ENCODE results near the gene TMX4. TPM values are rescaled to one million over a fixed set of nuclear protein-coding genes. Genes with fewer than 3 reads are reported as not detected.

The TMX4 gene
- total and polyA plus RNA-seq, 4 donors: 12.6 to 17.3 (median 15.9) TPM

GRCh38 chr20:8019998-8020247 lies 362 bp upstream of the TMX4 start:
- Histone ChIP-seq H3K27ac (ENCODE audit: low read depth in 1 of 2, low read length in 2 of 2) (peak overlapping the region; percentile 99 to 100), H3K4me3 (ENCODE audit: low read depth in 1 of 3, low read length in 3 of 3) (peak overlapping the region in 1 of 3 donors; percentile 94), H3K4me1 (ENCODE audit: control insufficient read depth in 4 of 4, insufficient read depth in 4 of 4, low read length in 3 of 4) (peaks cover 0 to 14% (median 6%) of the 10 kb centered on the region in 4 donors), H3K9ac (ENCODE audit: low read depth in 1 of 2, low read length in 2 of 2) (no peak overlapping the region), H3K36me3 (ENCODE audit: control insufficient read depth in 4 of 4, insufficient read depth in 3 of 4, low read depth in 1 of 4, low read length in 3 of 4) (no peaks in the 10 kb centered on the region), H3K9me3 (ENCODE audit: control insufficient read depth in 4 of 4, low read length in 3 of 4) (no peaks in the 10 kb centered on the region), H3K27me3 (ENCODE audit: control insufficient read depth in 4 of 4, insufficient read depth in 4 of 4, low read length in 3 of 4) (no peaks in the 10 kb centered on the region)
- 0% methylated on average over 3 of the region's 3 CpGs for WGBS
- DNase-seq (ENCODE audit: low spot score): no peak
- TF ChIP-seq FOXA1 (IDR thresholded peaks at IDR 0.05): no peak
- peak; percentile 1 for TF ChIP-seq FOXA2 (IDR thresholded peaks at IDR 0.05)
- TF ChIP-seq YY1 (IDR thresholded peaks at IDR 0.05): no peak
- no peak for TF ChIP-seq NR2F2 (IDR thresholded peaks at IDR 0.05)

GRCh38 chr20:8018958-8019245 lies 659 bp downstream of the TMX4 start:
- peak overlapping the region; percentile 99 to 100 for H3K27ac ChIP-seq (ENCODE audit: low read depth in 1 of 2, low read length in 2 of 2)
- no peak for TF ChIP-seq HNF4G (IDR thresholded peaks at IDR 0.05)
- TF ChIP-seq, protein P1, sequence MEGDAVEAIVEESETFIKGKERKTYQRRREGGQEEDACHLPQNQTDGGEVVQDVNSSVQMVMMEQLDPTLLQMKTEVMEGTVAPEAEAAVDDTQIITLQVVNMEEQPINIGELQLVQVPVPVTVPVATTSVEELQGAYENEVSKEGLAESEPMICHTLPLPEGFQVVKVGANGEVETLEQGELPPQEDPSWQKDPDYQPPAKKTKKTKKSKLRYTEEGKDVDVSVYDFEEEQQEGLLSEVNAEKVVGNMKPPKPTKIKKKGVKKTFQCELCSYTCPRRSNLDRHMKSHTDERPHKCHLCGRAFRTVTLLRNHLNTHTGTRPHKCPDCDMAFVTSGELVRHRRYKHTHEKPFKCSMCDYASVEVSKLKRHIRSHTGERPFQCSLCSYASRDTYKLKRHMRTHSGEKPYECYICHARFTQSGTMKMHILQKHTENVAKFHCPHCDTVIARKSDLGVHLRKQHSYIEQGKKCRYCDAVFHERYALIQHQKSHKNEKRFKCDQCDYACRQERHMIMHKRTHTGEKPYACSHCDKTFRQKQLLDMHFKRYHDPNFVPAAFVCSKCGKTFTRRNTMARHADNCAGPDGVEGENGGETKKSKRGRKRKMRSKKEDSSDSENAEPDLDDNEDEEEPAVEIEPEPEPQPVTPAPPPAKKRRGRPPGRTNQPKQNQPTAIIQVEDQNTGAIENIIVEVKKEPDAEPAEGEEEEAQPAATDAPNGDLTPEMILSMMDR (IDR thresholded peaks at IDR 0.05; ENCODE audit: low read depth, low read length, missing input control): peak; percentile 23
- TF ChIP-seq RXRA (IDR thresholded peaks at IDR 0.05): no peak
- H3K4me3 ChIP-seq (ENCODE audit: low read depth in 1 of 3, low read length in 3 of 3): peak overlapping the region; percentile 88 to 94 (median 89)
- no peaks in the 10 kb centered on the region for H3K27me3 ChIP-seq (ENCODE audit: control insufficient read depth in 4 of 4, insufficient read depth in 4 of 4, low read length in 3 of 4)
- peak overlapping the region; percentile 72 to 77 for H3K9ac ChIP-seq (ENCODE audit: low read depth in 1 of 2, low read length in 2 of 2)
- H3K4me1 ChIP-seq (ENCODE audit: control insufficient read depth in 4 of 4, insufficient read depth in 4 of 4, low read length in 3 of 4): peaks cover 0 to 14% (median 6%) of the 10 kb centered on the region in 4 donors
- no peaks in the 10 kb centered on the region for H3K36me3 ChIP-seq (ENCODE audit: control insufficient read depth in 4 of 4, insufficient read depth in 3 of 4, low read depth in 1 of 4, low read length in 3 of 4)
- no peak for DNase-seq (ENCODE audit: low spot score)
- H3K9me3 ChIP-seq (ENCODE audit: control insufficient read depth in 4 of 4, low read length in 3 of 4): no peaks in the 10 kb centered on the region
- WGBS: under 1% methylated on average over 23 of the region's 23 CpGs

GRCh38 chr20:8012724-8013123 lies 6.8 kb downstream of the TMX4 start:
- no peak overlapping the region for H3K4me3 ChIP-seq (ENCODE audit: low read depth in 1 of 3, low read length in 3 of 3)
- WGBS: 94% methylated on average over 1 of the region's 1 CpG
- no peak overlapping the region for H3K9ac ChIP-seq (ENCODE audit: low read depth in 1 of 2, low read length in 2 of 2)
- DNase-seq (ENCODE audit: low spot score): no peak
- peaks cover 0 to 6% (median 3%) of the 10 kb centered on the region in 4 donors for H3K36me3 ChIP-seq (ENCODE audit: control insufficient read depth in 4 of 4, insufficient read depth in 3 of 4, low read depth in 1 of 4, low read length in 3 of 4)
- H3K27me3 ChIP-seq (ENCODE audit: control insufficient read depth in 4 of 4, insufficient read depth in 4 of 4, low read length in 3 of 4): no peaks in the 10 kb centered on the region
- H3K9me3 ChIP-seq (ENCODE audit: control insufficient read depth in 4 of 4, low read length in 3 of 4): no peaks in the 10 kb centered on the region
- TF ChIP-seq, protein P2, sequence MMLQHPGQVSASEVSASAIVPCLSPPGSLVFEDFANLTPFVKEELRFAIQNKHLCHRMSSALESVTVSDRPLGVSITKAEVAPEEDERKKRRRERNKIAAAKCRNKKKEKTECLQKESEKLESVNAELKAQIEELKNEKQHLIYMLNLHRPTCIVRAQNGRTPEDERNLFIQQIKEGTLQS (IDR thresholded peaks at IDR 0.05): no peak
- TF ChIP-seq GABPA (IDR thresholded peaks at IDR 0.05 in 1 of 2, conservative IDR thresholded peaks at IDR 0.05 in 1 of 2) (no peak), NR2F2 (IDR thresholded peaks at IDR 0.05) (no peak), SP1 (IDR thresholded peaks at IDR 0.05) (no peak), FOXA2 (IDR thresholded peaks at IDR 0.05) (no peak), YY1 (IDR thresholded peaks at IDR 0.05) (no peak), TAF1 (conservative IDR thresholded peaks at IDR 0.05) (no peak), HNF4A (conservative IDR thresholded peaks at IDR 0.05) (no peak), JUND (IDR thresholded peaks at IDR 0.05) (no peak), HNF4G (IDR thresholded peaks at IDR 0.05) (no peak)
- TF ChIP-seq, protein P1 (IDR thresholded peaks at IDR 0.05; ENCODE audit: low read depth, low read length, missing input control): no peak
- TF ChIP-seq, protein P3, sequence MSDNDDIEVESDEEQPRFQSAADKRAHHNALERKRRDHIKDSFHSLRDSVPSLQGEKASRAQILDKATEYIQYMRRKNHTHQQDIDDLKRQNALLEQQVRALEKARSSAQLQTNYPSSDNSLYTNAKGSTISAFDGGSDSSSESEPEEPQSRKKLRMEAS (IDR thresholded peaks at IDR 0.05): no peak
- H3K27ac ChIP-seq (ENCODE audit: low read depth in 1 of 2, low read length in 2 of 2): no peak overlapping the region
- peaks cover 0 to 3% (median under 1%) of the 10 kb centered on the region in 4 donors for H3K4me1 ChIP-seq (ENCODE audit: control insufficient read depth in 4 of 4, insufficient read depth in 4 of 4, low read length in 3 of 4)
